ENCODE measurements around the gene HSPA12B. TPM values are rescaled to one million over a fixed set of nuclear protein-coding genes. Genes with fewer than 3 reads are reported as not detected.

The HSPA12B gene
- total and polyA plus RNA-seq, 11 donors = 10.4 to 35.7 (median 14.3) TPM

GRCh38 chr20:3797226-3797545 lies 64.7 kb downstream of the HSPA12B start:
- DNase-seq (peak in 1 of 5 donors; percentile 18), ATAC-seq (no peak)
- 92 to 98% (median 94%) methylated on average over 5 of the region's 5 CpGs for WGBS, 4 donors
- Histone ChIP-seq H3K4me3 (peak overlapping the region in 8 of 12 donors; percentile 68 to 94 (median 78)), H3K27me3 (no peaks in the 10 kb centered on the region), H3K36me3 (peaks cover 0 to 39% (median 15%) of the 10 kb centered on the region in 9 donors), H3K4me1 (peaks cover 0 to 47% (median 14%) of the 10 kb centered on the region in 12 donors), H3K27ac (peak overlapping the region in 2 of 12 donors; percentile 81 to 96), H3K9me3 (no peaks in the 10 kb centered on the region)
- TF ChIP-seq POLR2A (IDR thresholded peaks at IDR 0.05) (no peak), CTCF (IDR thresholded peaks at IDR 0.05) (no peak)
- intact Hi-C loops (cut with DNase I) = no loop called here

- peaks cover 0 to 51% (median 14%) of the 10 kb centered on the region in 12 donors for H3K4me1 ChIP-seq
- H3K27ac ChIP-seq = peak overlapping the region in 2 of 12 donors; percentile 42 to 81
Observed at GRCh38 chr20:3797592-3798372, 65.3 kb downstream of the HSPA12B start.

GRCh38 chr20:3798373-3798768 lies 65.9 kb downstream of the HSPA12B start:
- intact Hi-C loops (cut with DNase I) = no loop called here
- peaks cover 0 to 51% (median 14%) of the 10 kb centered on the region in 12 donors for H3K4me1 ChIP-seq
- no peak for TF ChIP-seq CTCF (IDR thresholded peaks at IDR 0.05)
- TF ChIP-seq POLR2A (IDR thresholded peaks at IDR 0.05) = no peak
- H3K9me3 ChIP-seq = no peaks in the 10 kb centered on the region
- peak overlapping the region in 1 of 12 donors; percentile 83 for H3K4me3 ChIP-seq
- peak overlapping the region in 2 of 12 donors; percentile 42 to 81 for H3K27ac ChIP-seq
- H3K36me3 ChIP-seq = peaks cover 0 to 50% (median 26%) of the 10 kb centered on the region in 9 donors
- H3K27me3 ChIP-seq = no peaks in the 10 kb centered on the region
- no peak for ATAC-seq
- 76 to 82% (median 78%) methylated on average over 5 of the region's 5 CpGs for WGBS, 4 donors
- DNase-seq = peak in 1 of 5 donors; percentile 17

More at GRCh38 chr20:3797592-3798372, 65.3 kb downstream of the HSPA12B start:
- ATAC-seq (no peak), DNase-seq (peak in 1 of 5 donors; percentile 23)
- intact Hi-C loops (cut with DNase I) = no loop called here
- Histone ChIP-seq H3K27me3 (no peaks in the 10 kb centered on the region), H3K9me3 (no peaks in the 10 kb centered on the region), H3K36me3 (peaks cover 0 to 44% (median 21%) of the 10 kb centered on the region in 9 donors), H3K4me3 (peak overlapping the region in 4 of 12 donors; percentile 83 to 94 (median 88))
- 78 to 85% (median 81%) methylated on average over 19 of the region's 19 CpGs for WGBS, 4 donors
- TF ChIP-seq POLR2A (IDR thresholded peaks at IDR 0.05) (no peak), CTCF (IDR thresholded peaks at IDR 0.05) (no peak)

GRCh38 chr20:3798908-3799248 lies 66.4 kb downstream of the HSPA12B start:
- Histone ChIP-seq H3K4me1 (peaks cover 0 to 51% (median 14%) of the 10 kb centered on the region in 12 donors), H3K36me3 (peaks cover 0 to 55% (median 27%) of the 10 kb centered on the region in 9 donors), H3K27me3 (no peaks in the 10 kb centered on the region), H3K27ac (peak overlapping the region in 1 of 12 donors; percentile 81), H3K9me3 (no peaks in the 10 kb centered on the region), H3K4me3 (no peak overlapping the region)
- DNase-seq = peak in 1 of 5 donors; percentile 10
- TF ChIP-seq POLR2A (IDR thresholded peaks at IDR 0.05) = no peak
- TF ChIP-seq CTCF (IDR thresholded peaks at IDR 0.05) = no peak
- ATAC-seq = no peak
- intact Hi-C loops (cut with DNase I) = no loop called here
- WGBS, 4 donors = 93 to 96% (median 94%) methylated on average over 3 of the region's 3 CpGs

Data from heart left ventricle (tissue), 16 donors.